Measurements from ENCODE around the gene LRFN2.

LRFN2 gene

DNA sequence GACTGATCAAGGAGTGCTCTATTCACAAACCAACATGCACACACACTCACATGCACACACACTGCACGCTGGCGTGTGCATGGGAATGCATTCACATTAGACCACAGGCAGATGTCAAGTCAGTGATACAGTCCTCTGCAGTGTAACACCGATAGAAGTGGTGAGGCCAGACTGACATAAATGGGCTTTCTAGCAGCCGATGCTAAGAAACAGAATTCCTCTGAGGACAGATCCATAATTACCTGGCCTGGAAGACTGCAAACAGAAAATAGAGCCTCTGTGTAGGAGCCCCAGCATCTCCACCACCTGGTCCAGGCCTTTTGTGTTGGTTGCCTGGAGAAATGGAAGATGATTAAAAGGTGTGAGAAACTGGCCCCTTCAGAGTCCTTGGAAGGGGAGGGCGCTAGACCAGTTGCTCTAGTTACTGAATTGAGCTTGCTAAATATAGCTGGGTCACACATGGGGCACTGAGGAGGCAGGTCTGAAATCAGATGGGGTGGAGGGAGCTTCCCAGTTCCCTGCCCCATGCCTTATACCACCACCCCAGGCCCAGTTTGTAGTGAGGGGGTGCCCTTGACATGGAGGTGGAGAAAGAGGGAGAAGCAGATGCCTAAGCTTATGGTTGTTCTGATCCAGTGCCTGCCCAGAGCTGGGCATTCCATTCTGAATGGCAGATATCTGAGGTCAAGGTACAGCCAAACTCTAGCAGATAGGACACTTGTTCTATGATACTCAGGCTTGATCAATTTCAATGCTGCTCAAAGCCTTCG lies 233.8 kb downstream of the LRFN2 start:
- Mint-ChIP-seq H3K4me1 (ENCODE audit: low read depth) (no peaks in the 10 kb centered on the region), H3K4me3 (no peak overlapping the region), H3K9me3 (no peaks in the 10 kb centered on the region), H3K27me3 (no peaks in the 10 kb centered on the region), H3K36me3 (ENCODE audit: low read depth) (no peaks in the 10 kb centered on the region), H3K27ac (no peak overlapping the region)
- intact Hi-C loops (cut with micrococcal nuclease), result no loop called here

DNA sequence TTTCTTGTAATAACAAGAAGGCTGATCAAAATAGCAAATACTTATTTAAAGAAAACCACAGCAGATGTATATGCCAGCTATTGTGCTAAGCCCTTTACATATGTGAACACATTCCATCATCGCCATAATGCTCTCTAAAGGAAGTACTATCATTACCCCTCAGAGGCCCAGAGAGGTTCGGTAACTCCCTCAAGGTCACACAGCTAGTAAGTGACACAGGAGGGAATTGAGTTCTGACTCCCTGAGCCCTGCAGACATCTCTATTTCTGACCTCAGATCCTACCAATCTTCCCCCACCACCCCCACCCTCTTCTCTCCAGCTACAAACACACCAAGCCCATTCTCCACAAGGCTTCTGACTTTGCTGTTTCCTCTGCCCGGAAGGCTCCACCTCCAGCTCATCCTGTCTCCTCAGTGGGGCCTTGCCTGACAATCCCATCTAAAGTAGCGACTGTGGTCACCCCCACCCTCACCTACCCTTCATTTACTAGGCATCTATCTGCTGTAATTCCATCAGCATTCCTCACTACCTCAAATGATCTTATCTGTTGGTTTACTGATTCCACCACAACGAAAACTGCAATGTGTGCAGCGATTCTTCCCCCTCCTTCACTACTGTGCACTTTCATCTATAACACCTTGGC lies 234.5 kb downstream of the LRFN2 start:
- Mint-ChIP-seq H3K27me3 (no peaks in the 10 kb centered on the region), H3K9me3 (no peaks in the 10 kb centered on the region), H3K4me1 (ENCODE audit: low read depth) (no peaks in the 10 kb centered on the region), H3K36me3 (ENCODE audit: low read depth) (no peaks in the 10 kb centered on the region), H3K4me3 (no peak overlapping the region), H3K27ac (no peak overlapping the region)
- intact Hi-C loops (cut with micrococcal nuclease), result no loop called here

DNA sequence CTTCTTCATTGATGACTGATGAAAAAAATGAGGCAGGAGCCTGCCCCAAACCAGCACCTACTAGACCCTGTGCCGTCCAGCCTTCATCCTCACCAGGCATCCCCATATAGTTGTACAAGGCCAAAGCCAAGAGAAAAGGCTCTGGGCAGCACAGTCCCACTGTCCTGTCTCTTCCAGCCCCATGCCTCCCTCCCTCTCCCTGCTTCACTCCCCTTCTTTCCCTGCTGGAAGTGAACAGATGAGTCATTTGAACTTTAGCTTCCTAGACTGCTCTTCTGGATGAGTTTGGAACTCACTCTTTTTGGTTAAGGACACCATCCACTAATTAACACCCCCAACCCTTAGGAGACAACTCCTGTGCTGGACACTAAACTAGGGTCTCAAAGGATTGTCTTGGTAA lies 235.2 kb downstream of the LRFN2 start:
- Mint-ChIP-seq H3K27ac (no peak overlapping the region), H3K36me3 (ENCODE audit: low read depth) (no peaks in the 10 kb centered on the region), H3K4me1 (ENCODE audit: low read depth) (no peaks in the 10 kb centered on the region), H3K4me3 (no peak overlapping the region), H3K9me3 (no peaks in the 10 kb centered on the region), H3K27me3 (no peaks in the 10 kb centered on the region)
- intact Hi-C loops (cut with micrococcal nuclease), result no loop called here

DNA sequence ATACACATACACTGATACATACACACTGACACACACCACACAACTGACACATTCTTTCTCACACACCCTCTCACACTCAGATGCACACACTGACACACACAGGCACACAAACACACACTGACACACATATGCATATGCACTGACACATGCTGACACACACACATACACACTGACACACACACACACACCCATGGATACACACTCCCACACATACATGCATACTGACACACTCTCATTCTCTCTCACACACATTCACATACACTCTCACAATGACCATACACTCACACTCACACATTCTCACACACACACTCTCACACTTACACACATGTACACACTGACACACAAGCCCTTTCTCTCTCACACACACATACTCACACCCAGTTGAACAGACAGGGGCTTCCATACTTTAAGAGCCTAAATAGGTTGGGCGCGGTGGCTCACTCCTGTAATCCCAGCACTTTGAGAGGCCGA lies 236.4 kb downstream of the LRFN2 start:
- Mint-ChIP-seq H3K27ac (no peak overlapping the region), H3K4me3 (no peak overlapping the region), H3K27me3 (no peaks in the 10 kb centered on the region), H3K36me3 (ENCODE audit: low read depth) (no peaks in the 10 kb centered on the region), H3K9me3 (no peaks in the 10 kb centered on the region), H3K4me1 (ENCODE audit: low read depth) (no peaks in the 10 kb centered on the region)
- intact Hi-C loops (cut with micrococcal nuclease), result no loop called here

DNA sequence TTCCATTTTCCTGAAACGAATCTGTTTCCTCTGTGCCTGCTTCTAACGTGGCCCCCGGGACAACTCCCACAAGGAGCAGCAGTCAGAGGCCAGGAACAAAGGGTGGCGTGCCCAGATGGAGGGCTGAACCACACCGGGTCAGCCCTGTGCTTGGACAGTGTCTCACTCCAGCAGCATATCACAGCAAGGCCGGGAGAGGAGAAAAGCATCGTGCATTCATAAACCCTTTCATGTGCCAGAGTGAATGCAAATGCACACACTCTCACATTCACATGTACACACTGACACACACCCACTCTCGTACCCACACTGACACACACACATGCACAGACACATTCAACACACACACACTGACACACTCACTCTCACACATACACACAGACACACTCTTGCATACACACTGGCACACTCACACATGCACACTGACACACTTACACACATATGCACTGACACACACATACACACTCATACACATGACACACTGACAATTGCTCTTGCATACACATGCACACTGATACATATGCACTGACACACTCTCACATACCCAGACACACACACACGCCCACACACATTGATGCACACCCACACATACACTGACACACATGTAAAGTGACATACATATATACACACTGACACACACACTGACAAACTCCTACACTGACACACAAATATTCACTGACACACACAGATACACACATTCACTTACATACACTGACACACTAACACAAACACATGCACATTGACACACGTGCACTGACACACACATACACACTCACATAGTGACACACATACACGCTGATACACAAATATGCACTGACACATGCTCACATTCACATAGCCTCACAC lies 237.0 kb downstream of the LRFN2 start:
- Mint-ChIP-seq H3K4me3 (no peak overlapping the region), H3K27me3 (no peaks in the 10 kb centered on the region), H3K27ac (no peak overlapping the region), H3K36me3 (ENCODE audit: low read depth) (no peaks in the 10 kb centered on the region), H3K4me1 (ENCODE audit: low read depth) (no peaks in the 10 kb centered on the region), H3K9me3 (no peaks in the 10 kb centered on the region)
- intact Hi-C loops (cut with micrococcal nuclease), result no loop called here

DNA sequence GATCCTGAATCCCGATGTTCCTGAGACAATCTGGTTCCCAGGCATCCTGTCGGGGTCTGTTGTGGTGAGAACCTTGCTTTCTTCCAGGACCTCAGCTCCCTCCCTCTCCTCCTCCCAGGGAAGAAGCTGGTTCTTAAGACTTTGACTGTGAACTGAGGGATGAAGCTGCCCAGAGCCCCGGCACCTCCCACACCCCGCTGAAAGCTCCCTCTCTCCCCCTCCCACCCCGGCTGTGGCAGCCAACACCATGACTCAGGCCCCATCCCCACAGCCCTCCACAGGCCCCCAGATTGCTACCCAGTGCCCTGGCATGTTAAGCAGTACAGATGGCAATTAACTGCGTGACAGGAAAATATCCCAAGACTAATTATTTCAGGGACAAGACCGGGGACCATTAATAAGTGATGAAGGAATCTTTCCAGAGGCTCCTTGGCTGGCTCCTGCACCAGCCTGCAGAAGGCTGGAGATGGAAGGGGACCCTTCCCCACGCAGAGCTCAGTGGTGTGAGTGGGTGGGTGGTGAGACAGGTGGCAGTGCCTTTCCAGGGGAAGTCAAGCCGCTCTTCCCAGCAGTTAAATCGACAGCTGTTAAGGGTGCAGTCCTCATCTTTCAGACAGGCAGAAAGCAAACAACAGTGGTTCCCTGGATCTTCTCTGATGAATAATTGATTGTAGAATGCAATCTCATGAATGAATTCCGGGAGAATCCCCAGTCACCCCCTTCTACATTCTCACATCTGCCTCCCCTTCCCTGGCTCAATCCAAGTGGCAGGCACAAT lies 237.9 kb downstream of the LRFN2 start:
- Mint-ChIP-seq H3K36me3 (ENCODE audit: low read depth) (no peaks in the 10 kb centered on the region), H3K9me3 (no peaks in the 10 kb centered on the region), H3K27me3 (no peaks in the 10 kb centered on the region), H3K27ac (no peak overlapping the region), H3K4me1 (ENCODE audit: low read depth) (no peaks in the 10 kb centered on the region), H3K4me3 (no peak overlapping the region)
- intact Hi-C loops (cut with micrococcal nuclease), result no loop called here

DNA sequence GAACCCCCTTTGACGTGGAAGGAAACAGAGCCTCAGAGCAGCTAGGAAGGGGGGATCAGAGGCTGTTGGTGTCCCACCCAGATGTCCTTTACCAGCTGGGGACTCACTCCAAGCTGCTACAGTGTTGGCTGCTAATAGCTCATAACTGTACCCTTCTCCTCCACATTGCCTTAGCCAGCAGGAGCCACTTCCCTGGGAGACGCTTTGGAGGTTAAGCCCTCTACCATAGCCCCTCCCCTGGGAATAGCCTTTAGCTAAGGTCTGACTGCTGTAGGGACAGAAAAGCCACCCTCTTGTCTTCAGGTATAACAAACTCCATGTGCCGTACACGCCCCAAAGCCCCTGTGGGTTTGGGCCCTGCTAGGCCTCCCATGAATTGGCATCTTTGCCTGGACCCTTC lies 238.6 kb downstream of the LRFN2 start:
- no peaks in the 10 kb centered on the region for H3K36me3 Mint-ChIP-seq (ENCODE audit: low read depth)
- H3K27ac Mint-ChIP-seq, result no peak overlapping the region
- H3K9me3 Mint-ChIP-seq, result no peaks in the 10 kb centered on the region
- H3K4me1 Mint-ChIP-seq (ENCODE audit: low read depth), result no peaks in the 10 kb centered on the region
- no peak overlapping the region for H3K4me3 Mint-ChIP-seq
- intact Hi-C loops (cut with micrococcal nuclease), result no loop called here
- H3K27me3 Mint-ChIP-seq, result peaks cover 4% of the 10 kb centered on the region

DNA sequence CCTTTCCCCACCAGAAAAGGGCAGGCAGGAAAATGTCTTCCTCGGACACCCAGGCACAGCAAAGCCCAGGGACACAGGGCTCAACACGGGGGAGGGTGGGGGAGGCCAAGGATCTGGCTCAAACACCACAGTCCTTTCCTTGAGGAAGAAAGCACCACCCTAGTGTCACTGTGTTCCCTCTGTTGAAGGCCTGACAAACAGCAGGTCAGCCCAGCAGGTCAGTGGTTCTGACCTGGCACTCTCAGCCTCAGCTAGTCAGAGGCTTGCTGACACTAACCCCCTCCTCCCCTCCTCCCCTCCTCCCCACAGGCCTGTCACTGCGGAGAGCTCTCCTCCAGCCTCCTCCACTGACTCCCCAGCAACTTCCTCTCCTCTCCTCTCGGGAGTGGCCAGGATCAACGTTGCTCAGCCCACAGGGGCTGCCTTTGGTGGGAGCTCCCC lies 239.6 kb downstream of the LRFN2 start:
- Mint-ChIP-seq H3K27ac (no peak overlapping the region), H3K9me3 (no peaks in the 10 kb centered on the region), H3K27me3 (peaks cover 5% of the 10 kb centered on the region), H3K4me1 (ENCODE audit: low read depth) (no peaks in the 10 kb centered on the region), H3K4me3 (no peak overlapping the region), H3K36me3 (ENCODE audit: low read depth) (no peaks in the 10 kb centered on the region)
- intact Hi-C loops (cut with micrococcal nuclease), result no loop called here

DNA sequence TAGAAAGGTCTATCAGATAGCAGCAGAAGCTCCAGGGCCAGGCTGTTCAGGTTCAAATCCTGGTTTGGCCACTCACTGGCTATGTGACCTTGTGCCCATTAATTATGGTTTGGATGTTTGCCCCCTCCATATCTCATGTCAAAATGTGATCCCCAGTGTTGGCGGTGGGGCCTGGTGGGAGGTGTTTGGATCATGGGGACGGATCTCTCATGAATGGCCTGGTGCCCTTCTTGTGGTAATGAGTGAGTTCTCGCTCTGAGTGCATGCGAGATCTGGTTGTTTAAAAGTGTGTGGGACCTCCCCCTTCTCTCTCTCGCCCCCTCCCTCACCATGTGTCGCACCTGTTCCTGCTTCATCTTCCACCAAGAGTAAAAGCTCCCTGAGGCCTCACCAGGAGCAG lies 240.9 kb downstream of the LRFN2 start:
- Mint-ChIP-seq H3K27ac (no peak overlapping the region), H3K27me3 (peaks cover 5% of the 10 kb centered on the region), H3K4me1 (ENCODE audit: low read depth) (no peaks in the 10 kb centered on the region), H3K36me3 (ENCODE audit: low read depth) (no peaks in the 10 kb centered on the region), H3K9me3 (no peaks in the 10 kb centered on the region), H3K4me3 (no peak overlapping the region)
- intact Hi-C loops (cut with micrococcal nuclease), result no loop called here

DNA sequence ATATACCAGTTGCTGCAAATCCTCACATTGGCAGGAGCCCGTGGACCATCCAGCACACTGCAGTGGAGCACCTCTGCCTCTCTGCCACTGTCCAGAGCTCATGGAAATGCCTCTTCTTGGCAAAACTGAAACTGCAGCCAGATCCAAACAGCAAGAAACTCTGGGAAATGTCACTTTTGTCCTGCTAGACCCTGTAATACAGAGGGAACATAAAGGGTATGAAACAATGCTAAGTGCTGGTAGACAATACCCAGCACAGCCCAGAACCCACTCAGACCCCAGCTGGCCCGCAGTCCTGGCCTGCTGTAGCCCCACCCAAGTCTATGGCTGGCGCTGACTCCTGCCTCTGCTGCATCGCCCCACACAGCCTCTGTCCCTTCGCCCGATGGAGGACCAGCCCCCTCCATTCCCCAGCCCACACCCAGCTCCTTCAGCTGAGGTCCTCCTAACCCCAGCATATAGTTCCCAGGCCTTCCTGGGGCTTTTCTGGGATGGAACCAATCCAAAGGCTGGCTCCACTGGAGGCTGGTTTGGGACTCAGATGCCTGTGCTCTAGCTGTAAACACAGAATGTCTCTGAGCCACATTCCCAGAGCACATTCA lies 242.5 kb downstream of the LRFN2 start:
- no peaks in the 10 kb centered on the region for H3K36me3 Mint-ChIP-seq (ENCODE audit: low read depth)
- no peaks in the 10 kb centered on the region for H3K9me3 Mint-ChIP-seq
- intact Hi-C loops (cut with micrococcal nuclease), result no loop called here
- H3K4me3 Mint-ChIP-seq, result no peak overlapping the region
- no peak overlapping the region for H3K27ac Mint-ChIP-seq
- peaks cover 5% of the 10 kb centered on the region for H3K27me3 Mint-ChIP-seq
- H3K4me1 Mint-ChIP-seq (ENCODE audit: low read depth), result no peaks in the 10 kb centered on the region

DNA sequence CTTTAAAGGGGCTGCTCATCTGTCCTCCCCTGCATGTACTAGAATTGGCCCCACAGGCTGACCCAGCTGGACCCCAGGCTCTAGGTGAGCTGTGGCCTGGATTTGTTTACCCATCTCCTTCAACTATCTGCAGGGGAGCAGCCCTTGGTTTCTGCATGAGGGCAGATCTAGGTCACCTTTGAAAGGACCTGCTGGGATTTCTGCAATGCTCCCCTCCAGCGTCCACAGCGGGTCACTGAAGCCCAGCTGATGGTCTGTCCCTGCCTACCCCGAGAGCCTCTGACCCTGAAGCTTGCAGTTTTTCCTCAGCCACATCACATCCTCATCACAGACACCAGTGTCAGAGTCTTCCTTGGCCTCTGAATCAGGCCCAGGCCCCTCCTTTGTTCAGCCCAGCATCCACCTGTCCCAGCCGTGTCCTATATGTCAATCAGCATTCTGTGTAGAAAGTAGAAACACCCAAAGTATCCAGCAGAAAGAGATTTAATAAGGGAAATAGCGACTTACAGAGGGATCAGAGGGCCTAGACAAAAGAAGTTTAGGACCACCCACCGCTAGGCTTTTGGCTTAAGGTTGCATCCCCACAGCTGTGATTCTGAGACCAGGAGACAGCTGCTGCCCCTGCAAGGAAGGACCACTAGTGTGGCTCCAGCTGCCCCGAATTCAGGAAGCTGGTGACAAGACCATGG lies 243.1 kb downstream of the LRFN2 start:
- intact Hi-C loops (cut with micrococcal nuclease), result no loop called here
- Mint-ChIP-seq H3K27me3 (peaks cover 9% of the 10 kb centered on the region), H3K27ac (no peak overlapping the region), H3K4me3 (no peak overlapping the region), H3K36me3 (ENCODE audit: low read depth) (no peaks in the 10 kb centered on the region), H3K4me1 (ENCODE audit: low read depth) (no peaks in the 10 kb centered on the region), H3K9me3 (no peaks in the 10 kb centered on the region)

DNA sequence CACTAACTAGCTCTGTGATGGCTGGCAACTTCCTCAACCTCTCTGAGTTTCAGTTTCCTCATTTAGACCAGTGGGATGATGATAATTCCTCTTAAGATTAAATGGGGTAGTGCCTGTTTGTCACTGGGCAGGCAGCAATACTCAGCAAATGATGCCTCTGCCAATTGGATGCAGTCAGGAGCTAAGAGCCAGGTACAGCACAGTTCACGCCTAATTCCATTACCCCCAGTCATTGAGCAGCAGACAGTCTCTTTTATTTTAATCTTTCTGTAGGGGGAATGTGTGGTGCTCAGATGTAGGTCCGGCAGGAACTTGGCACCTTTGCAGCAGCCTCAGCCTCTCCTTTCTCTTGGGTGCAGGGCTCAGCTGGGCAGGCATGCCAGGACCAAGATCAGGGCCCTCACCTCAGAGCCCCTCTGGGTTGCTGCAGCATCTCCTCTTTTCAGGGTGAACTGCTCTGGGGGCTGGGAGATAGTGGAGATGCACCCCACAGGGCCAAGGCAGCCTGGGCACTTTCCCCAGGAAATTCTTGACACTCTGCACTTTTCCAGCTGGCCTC lies 243.8 kb downstream of the LRFN2 start:
- Mint-ChIP-seq H3K36me3 (ENCODE audit: low read depth) (no peaks in the 10 kb centered on the region), H3K27me3 (peaks cover 9% of the 10 kb centered on the region), H3K4me1 (ENCODE audit: low read depth) (no peaks in the 10 kb centered on the region), H3K27ac (no peak overlapping the region), H3K4me3 (no peak overlapping the region), H3K9me3 (no peaks in the 10 kb centered on the region)
- intact Hi-C loops (cut with micrococcal nuclease), result no loop called here

DNA sequence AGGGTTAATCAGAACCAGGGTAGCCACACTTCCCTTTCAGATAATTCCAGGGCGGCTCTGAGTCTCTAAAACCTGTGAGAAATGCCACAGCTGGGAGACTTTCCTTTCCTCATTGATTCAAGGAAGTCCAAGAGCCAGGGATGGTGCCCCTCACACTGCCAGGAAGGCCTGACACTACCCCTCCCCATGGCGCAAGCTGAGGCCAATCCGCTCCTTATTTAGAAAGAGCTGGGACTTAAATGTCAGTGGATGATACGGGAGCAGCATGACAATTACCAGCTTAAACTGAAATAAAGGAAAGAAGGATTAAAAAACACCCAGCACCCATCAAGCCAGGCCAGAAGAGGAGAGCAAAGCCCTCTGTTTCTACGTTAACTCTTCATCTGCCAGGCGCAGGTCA lies 244.4 kb downstream of the LRFN2 start:
- intact Hi-C loops (cut with micrococcal nuclease), result no loop called here
- Mint-ChIP-seq H3K9me3 (no peaks in the 10 kb centered on the region), H3K27ac (no peak overlapping the region), H3K4me1 (ENCODE audit: low read depth) (no peaks in the 10 kb centered on the region), H3K27me3 (peaks cover 9% of the 10 kb centered on the region), H3K36me3 (ENCODE audit: low read depth) (no peaks in the 10 kb centered on the region), H3K4me3 (no peak overlapping the region)

Data from dendritic cell treated with granulocyte-macrophage colony-stimulating factor and Interleukin-4, amounts not matched to agents 40 ng/mL and 50 ng/mL, for 4 days (primary cell).